PC-3 (cell line): ENCODE data around the gene CCDC82. TPM values are rescaled to one million over a fixed set of nuclear protein-coding genes. Genes with fewer than 3 reads are reported as not detected.

Source experiments
- ATAC-seq: fragments of 200-7000 bp; cut with Tn5 transposase; 2 replicates; pipeline ENCODE4 v1.9.1; 2020; ENCODE audit warnings: mild to moderate bottlenecking, moderate library complexity
- BruUV-seq: library from RNA; stranded (reverse); fragments of 400-500 nt; replicated peaks from 2 replicates; lab custom pipeline; 2021; lab: Mats Ljungman, UMichigan
- CTCF ChIA-PET: fragments of 300-600 bp; sonication (Branson Sonifier 250); formaldehyde crosslinking; loops from one replicate; lab custom pipeline; 2022; ENCODE audit warnings: antibody characterized with exemption; lab: Charles Lee
- POLR2A ChIA-PET: fragments of 300-600 bp; sonication (Branson Sonifier 250); formaldehyde crosslinking; loops from one replicate; lab custom pipeline; 2022; ENCODE audit warnings: antibody characterized with exemption; ENCODE audit not compliant: unreplicated experiment; lab: Charles Lee
- DNase-seq: peaks from one replicate; pipeline ENCODE4 v3.0.0-alpha.2; 2015
- H2AFZ ChIP-seq: fragments of 300-600 bp; sonication (generic); 2 replicates; pipeline ENCODE4 v1.6.0; 2016; ENCODE audit warnings: antibody characterized with exemption, low read length
- H3F3A ChIP-seq: fragments of 300-600 bp; sonication (generic); one replicate; pipeline ENCODE4 v1.6.0; 2017; ENCODE audit warnings: antibody characterized with exemption, low read length, control low read depth, mild to moderate bottlenecking; ENCODE audit not compliant: unreplicated experiment
- H3K27ac ChIP-seq: fragments of 300-600 bp; sonication (generic); 2 replicates; pipeline ENCODE4 v1.5.1; 2016; ENCODE audit warnings: mild to moderate bottlenecking, low read length
- H3K27me3 ChIP-seq: fragments of 300-600 bp; sonication (generic); 2 replicates; pipeline ENCODE4 v1.6.1; 2016; ENCODE audit warnings: low read length, mixed read lengths
- H3K36me3 ChIP-seq: fragments of 300-600 bp; sonication (generic); 2 replicates; pipeline ENCODE4 v1.6.1; 2016; ENCODE audit warnings: low read depth, mixed run types, low read length, mixed read lengths
- H3K4me1 ChIP-seq: fragments of 300-600 bp; sonication (generic); 2 replicates; pipeline ENCODE4 v1.5.1; 2016; ENCODE audit warnings: low read length; ENCODE audit not compliant: insufficient read depth
- H3K4me2 ChIP-seq: fragments of 300-600 bp; sonication (generic); 2 replicates; pipeline ENCODE4 v1.6.0; 2016; ENCODE audit warnings: low read length
- H3K4me3 ChIP-seq: fragments of 300-600 bp; sonication (generic); 2 replicates; pipeline ENCODE4 v1.5.1; 2016; ENCODE audit warnings: mild to moderate bottlenecking, low read length, mixed read lengths
- H3K79me2 ChIP-seq: fragments of 300-600 bp; sonication (generic); 2 replicates; pipeline ENCODE4 v1.6.1; 2017; ENCODE audit warnings: low read length, mixed read lengths
- H3K9ac ChIP-seq: fragments of 300-600 bp; sonication (generic); 2 replicates; pipeline ENCODE4 v1.6.0; 2016; ENCODE audit warnings: mild to moderate bottlenecking, low read length
- H3K9me2 ChIP-seq: fragments of 300-600 bp; sonication (generic); replicated peaks from 2 replicates; pipeline ENCODE4 v1.6.1; 2016; ENCODE audit warnings: mixed run types, low read length, mixed read lengths
- H3K9me3 ChIP-seq: fragments of 300-600 bp; sonication (generic); 2 replicates; pipeline ENCODE4 v1.6.1; 2016; ENCODE audit warnings: low read length, mixed read lengths
- H4K20me1 ChIP-seq: fragments of 300-600 bp; sonication (generic); 2 replicates; pipeline ENCODE4 v1.6.1; 2016; ENCODE audit warnings: low read length, mixed read lengths
- EZH2 ChIP-seq: fragments of 300-600 bp; sonication (generic); IDR thresholded peaks from one replicate; pipeline ENCODE4 v1.6.1; 2017; ENCODE audit warnings: antibody characterized with exemption, mild to moderate bottlenecking, low read length; ENCODE audit not compliant: unreplicated experiment
- EZH2phosphoT487 ChIP-seq: fragments of 300-600 bp; sonication (generic); IDR thresholded peaks from 2 replicates; pipeline ENCODE4 v1.6.1; 2018; ENCODE audit warnings: mild to moderate bottlenecking, antibody characterized with exemption, low read length, borderline replicate concordance
- intact Hi-C: fragments of 100-400 bp; cut with micrococcal nuclease; formaldehyde crosslinking; loops from 2 replicates; pipeline ENCODE4 v1.9.0; 2023
- total RNA-seq: library from RNA; depleted of rRNA; stranded (reverse); fragments of >200 nt; gene quantifications from 2 replicates; pipeline ENCODE4 v1.2.3, GENCODE V29; 2014
- TF ChIP-seq, protein P1 (sequence below): fragments of 300-600 bp; sonication (generic); conservative IDR thresholded peaks from 2 replicates; pipeline ENCODE4 v1.5.1; 2017; ENCODE audit warnings: antibody characterized with exemption, low read depth, mild to moderate bottlenecking, low read length

The CCDC82 gene
- total RNA-seq, 1 experiment from 2014 or later, result 13.5 TPM

DNA sequence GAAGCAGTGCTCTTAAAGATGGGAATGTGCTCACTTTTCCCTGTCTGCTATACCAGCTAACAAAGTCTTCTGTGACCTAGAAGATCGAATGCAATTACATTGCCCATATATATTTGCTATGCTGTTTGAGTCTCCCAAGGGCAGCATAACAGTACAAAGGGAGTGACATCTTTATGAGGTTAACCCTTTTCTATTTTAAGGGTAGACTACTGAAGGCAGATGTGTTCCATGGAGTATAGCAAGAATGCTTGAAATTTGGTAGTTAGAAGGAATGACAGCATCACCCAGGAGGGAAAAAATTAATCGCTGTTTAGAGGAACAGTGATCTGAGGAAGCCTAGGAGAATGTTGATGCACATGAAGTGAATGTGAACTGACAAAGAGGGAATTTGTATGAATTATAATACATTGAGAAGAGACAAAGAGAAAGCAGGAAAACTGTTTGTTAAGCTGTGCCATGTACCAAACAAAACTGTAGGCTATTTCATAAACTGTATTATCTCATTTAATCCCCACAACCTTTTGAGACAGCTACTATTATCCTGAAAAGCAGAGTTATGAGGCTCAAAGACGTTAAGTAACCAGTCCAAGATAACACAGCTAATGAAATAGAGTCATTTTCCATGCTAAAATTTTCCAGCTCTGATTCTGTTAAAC, 59.7 kb downstream of the CCDC82 start:
- BruUV-seq, result no TSS peak
- Histone ChIP-seq H3F3A (no peaks in the 10 kb centered on the region), H3K36me3 (no peaks in the 10 kb centered on the region), H3K27ac (peak overlapping the region; percentile 43; the same call in 1 of the 2 replicates), H3K4me2 (peak overlapping the region; percentile 39), H2AFZ (no peak overlapping the region), H3K4me3 (no peak overlapping the region), H3K4me1 (peaks cover 34% of the 10 kb centered on the region), H3K9ac (no peak overlapping the region), H3K9me3 (no peaks in the 10 kb centered on the region), H3K27me3 (no peaks in the 10 kb centered on the region), H3K9me2 (0 out of 2 replicates have a peak, but pooled peaks cover 3% of the 10 kb centered on the region), H4K20me1 (no peaks in the 10 kb centered on the region), H3K79me2 (peaks cover 39% of the 10 kb centered on the region; the same call in 1 of the 2 replicates)
- DNase-seq (no peak), ATAC-seq (peak; percentile 5; the same call in 1 of the 2 replicates)
- POLR2A ChIA-PET, result no interaction called here
- CTCF ChIA-PET, result no interaction called here
- intact Hi-C loops, result no loop called here
- no peak for TF ChIP-seq EZH2
- TF ChIP-seq, protein P1, sequence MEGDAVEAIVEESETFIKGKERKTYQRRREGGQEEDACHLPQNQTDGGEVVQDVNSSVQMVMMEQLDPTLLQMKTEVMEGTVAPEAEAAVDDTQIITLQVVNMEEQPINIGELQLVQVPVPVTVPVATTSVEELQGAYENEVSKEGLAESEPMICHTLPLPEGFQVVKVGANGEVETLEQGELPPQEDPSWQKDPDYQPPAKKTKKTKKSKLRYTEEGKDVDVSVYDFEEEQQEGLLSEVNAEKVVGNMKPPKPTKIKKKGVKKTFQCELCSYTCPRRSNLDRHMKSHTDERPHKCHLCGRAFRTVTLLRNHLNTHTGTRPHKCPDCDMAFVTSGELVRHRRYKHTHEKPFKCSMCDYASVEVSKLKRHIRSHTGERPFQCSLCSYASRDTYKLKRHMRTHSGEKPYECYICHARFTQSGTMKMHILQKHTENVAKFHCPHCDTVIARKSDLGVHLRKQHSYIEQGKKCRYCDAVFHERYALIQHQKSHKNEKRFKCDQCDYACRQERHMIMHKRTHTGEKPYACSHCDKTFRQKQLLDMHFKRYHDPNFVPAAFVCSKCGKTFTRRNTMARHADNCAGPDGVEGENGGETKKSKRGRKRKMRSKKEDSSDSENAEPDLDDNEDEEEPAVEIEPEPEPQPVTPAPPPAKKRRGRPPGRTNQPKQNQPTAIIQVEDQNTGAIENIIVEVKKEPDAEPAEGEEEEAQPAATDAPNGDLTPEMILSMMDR, result no peak
- TF ChIP-seq EZH2phosphoT487, result no peak

DNA sequence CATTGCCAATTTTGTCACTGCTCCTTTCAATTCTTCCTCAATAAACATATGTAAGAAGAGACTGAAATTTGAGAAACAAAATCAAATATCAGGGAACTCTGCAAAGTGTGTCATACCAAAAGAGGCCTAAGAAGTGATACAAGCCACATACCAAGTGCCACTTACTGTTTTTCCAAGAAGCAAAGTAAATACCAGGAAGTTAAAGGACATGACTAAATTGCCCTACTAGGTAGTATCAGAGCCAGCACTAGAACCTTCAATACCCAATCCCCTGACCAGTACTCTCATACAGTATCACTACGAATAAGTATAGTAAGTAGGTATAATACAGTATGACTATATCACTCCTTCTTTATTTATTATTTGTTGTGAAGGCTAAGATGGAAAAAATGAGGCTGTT, 60.3 kb downstream of the CCDC82 start:
- Histone ChIP-seq H3F3A (no peaks in the 10 kb centered on the region), H3K9ac (no peak overlapping the region), H3K4me1 (peaks cover 40% of the 10 kb centered on the region), H3K79me2 (peaks cover 34% of the 10 kb centered on the region; the same call in 1 of the 2 replicates), H3K27me3 (no peaks in the 10 kb centered on the region), H3K9me3 (no peaks in the 10 kb centered on the region), H3K4me2 (peak overlapping the region; percentile 39), H4K20me1 (no peaks in the 10 kb centered on the region), H3K36me3 (no peaks in the 10 kb centered on the region), H2AFZ (no peak overlapping the region), H3K9me2 (0 out of 2 replicates have a peak, but pooled peaks cover 3% of the 10 kb centered on the region), H3K4me3 (no peak overlapping the region), H3K27ac (peak overlapping the region; percentile 43)
- TF ChIP-seq EZH2phosphoT487 (no peak), EZH2 (no peak)
- TF ChIP-seq, protein P1, result no peak
- ChIA-PET POLR2A (no interaction called here), CTCF (no interaction called here)
- peak; percentile 76 for DNase-seq
- BruUV-seq, result no TSS peak
- intact Hi-C loops, result no loop called here
- peak; percentile 92 for ATAC-seq

DNA sequence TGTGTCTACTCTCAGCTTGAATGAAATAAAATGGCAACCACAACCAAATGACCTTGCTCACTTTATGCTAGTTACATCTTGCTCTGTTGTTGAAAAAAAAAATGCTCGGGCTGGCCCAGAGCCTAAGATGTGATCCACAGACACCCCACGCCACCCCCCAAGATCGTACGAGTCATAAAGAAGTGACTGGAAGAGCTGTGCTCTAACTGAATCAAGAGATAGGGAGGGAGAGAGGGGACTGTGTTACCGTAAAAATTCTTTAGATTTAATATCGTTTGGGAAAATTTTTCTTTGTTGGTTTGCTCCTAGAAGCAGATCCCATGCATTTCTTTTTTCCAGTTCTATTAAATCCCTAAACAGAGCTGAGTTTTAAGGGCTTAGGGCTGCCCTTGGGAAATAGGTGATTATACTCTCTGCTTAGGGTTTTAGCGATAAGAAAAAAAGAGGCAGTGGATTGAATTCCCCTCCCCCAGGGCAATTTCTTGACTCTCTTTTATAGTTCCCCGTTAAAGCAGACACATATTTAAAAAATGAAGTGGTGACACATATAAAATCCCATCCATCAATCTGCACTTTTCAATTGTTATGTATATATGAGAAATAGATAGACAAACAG, 61.2 kb downstream of the CCDC82 start:
- ATAC-seq (no peak), DNase-seq (peak; percentile 34)
- no peak overlapping the region for H2AFZ ChIP-seq
- H3K4me2 ChIP-seq, result peak overlapping the region; percentile 39; the same call in 1 of the 2 replicates
- intact Hi-C loops, result no loop called here
- ChIA-PET POLR2A (interaction anchor here (0.6 kb wide), 1 partner anchor 14 kb away, joined by 3 read pairs; no protein-coding TSS in a partner anchor), CTCF (no interaction called here)
- H3K27me3 ChIP-seq, result no peaks in the 10 kb centered on the region
- no peaks in the 10 kb centered on the region for H3F3A ChIP-seq
- H3K9ac ChIP-seq, result no peak overlapping the region
- TF ChIP-seq EZH2phosphoT487 (no peak), EZH2 (no peak)
- TF ChIP-seq, protein P1, result no peak
- H3K9me2 ChIP-seq, result 0 out of 2 replicates have a peak, but pooled peaks cover 3% of the 10 kb centered on the region
- H3K79me2 ChIP-seq, result peaks cover 34% of the 10 kb centered on the region; the same call in 1 of the 2 replicates
- H4K20me1 ChIP-seq, result no peaks in the 10 kb centered on the region
- H3K9me3 ChIP-seq, result no peaks in the 10 kb centered on the region
- peaks cover 43% of the 10 kb centered on the region for H3K4me1 ChIP-seq
- no peaks in the 10 kb centered on the region for H3K36me3 ChIP-seq
- no TSS peak for BruUV-seq
- H3K4me3 ChIP-seq, result no peak overlapping the region
- H3K27ac ChIP-seq, result peak overlapping the region; percentile 43
